T-cell (primary cell): Measurements from ENCODE around the gene OR13C8. TPM values are rescaled to one million over a fixed set of nuclear protein-coding genes. Genes with fewer than 3 reads are reported as not detected.

Experiments
- ATAC-seq, 4 experiments: fragments of 200-7000 bp in 3 of 4; fragments of 150-1000 bp in 1 of 4; cut with Tn5 transposase; replicated peaks in 1 of 4; 1 replicate in 3 of 4; 2 replicates in 1 of 4; pipeline ENCODE4 v1.10.0; 2021; ENCODE audit warnings: moderate library complexity in 3 of 4, mild to moderate bottlenecking in 2 of 4, moderate number of reproducible peaks in 1 of 4
- CTCF ChIA-PET, 2 donors: fragments of 300-600 bp; sonication (Branson Sonifier 250); formaldehyde crosslinking; loops; one replicate each; lab custom pipeline; 2022; ENCODE audit warnings: antibody characterized with exemption in 2 of 2; lab: Charles Lee
- POLR2A ChIA-PET, 2 donors: fragments of 300-600 bp; sonication (Branson Sonifier 250); formaldehyde crosslinking; loops; one replicate each; lab custom pipeline; 2022; ENCODE audit warnings: antibody characterized with exemption in 2 of 2; lab: Charles Lee
- DNase-seq, 35 experiments: peaks; one replicate each; pipeline versions ENCODE4 v3.0.0 to v3.0.0-alpha.2; 2013 to 2023
- H3K27ac ChIP-seq: one replicate; pipeline ENCODE4 v1.5.1; 2013; ENCODE audit warnings: low read length
- H3K27me3 ChIP-seq, 2 experiments: replicated peaks in 1 of 2; 1 replicate in 1 of 2; 2 replicates in 1 of 2; pipeline versions ENCODE4 v1.6.1 to v1.7.0; 2013; ENCODE audit warnings: low read length in 1 of 2, mixed read lengths in 1 of 2; ENCODE audit not compliant: control insufficient read depth in 2 of 2, insufficient read depth in 2 of 2; ENCODE audit errors: extremely low read depth in 1 of 2
- H3K36me3 ChIP-seq, 2 donors: 1 replicate in 1 of 2; 2 replicates in 1 of 2; pipeline versions ENCODE4 v1.6.1 to v1.7.0; 2013; ENCODE audit warnings: low read length in 1 of 2; ENCODE audit not compliant: control insufficient read depth in 2 of 2, insufficient read depth in 1 of 2; ENCODE audit errors: extremely low read depth in 1 of 2
- H3K4me1 ChIP-seq, 2 experiments: 1 replicate in 1 of 2; 2 replicates in 1 of 2; pipeline versions ENCODE4 v1.6.1 to v1.7.0; 2013; ENCODE audit warnings: low read length in 2 of 2, mixed read lengths in 1 of 2; ENCODE audit not compliant: insufficient read depth in 2 of 2, control insufficient read depth in 1 of 2; ENCODE audit errors: extremely low read depth in 1 of 2
- H3K4me3 ChIP-seq, 2 donors: 1 replicate in 1 of 2; 2 replicates in 1 of 2; pipeline versions ENCODE4 v1.5.1 to v1.7.0; 2013; ENCODE audit warnings: mild to moderate bottlenecking in 2 of 2, low read length in 1 of 2, moderate library complexity in 1 of 2; ENCODE audit not compliant: control insufficient read depth in 1 of 2; ENCODE audit errors: extremely low read depth in 1 of 2
- H3K9me3 ChIP-seq: 2 replicates; pipeline ENCODE4 v1.7.0; 2013
- H3K27ac Mint-ChIP-seq, 2 donors: one replicate each; pipeline ENCODE4 v1.8.0; 2020 to 2021; ENCODE audit warnings: mild to moderate bottlenecking in 2 of 2, mixed read lengths in 2 of 2
- H3K27me3 Mint-ChIP-seq, 2 donors: one replicate each; pipeline ENCODE4 v1.8.0; 2021 to 2022; ENCODE audit warnings: mixed read lengths in 2 of 2
- H3K36me3 Mint-ChIP-seq: one replicate; pipeline ENCODE4 v1.8.0; 2021; ENCODE audit warnings: mixed read lengths
- H3K4me1 Mint-ChIP-seq, 3 donors: one replicate each; pipeline ENCODE4 v1.8.0; 2020 to 2022; ENCODE audit warnings: mixed read lengths in 3 of 3, mild to moderate bottlenecking in 1 of 3
- H3K4me3 Mint-ChIP-seq, 3 donors: one replicate each; pipeline ENCODE4 v1.8.0; 2020 to 2022; ENCODE audit warnings: mild to moderate bottlenecking in 3 of 3, mixed read lengths in 3 of 3, moderate library complexity in 3 of 3
- H3K9me3 Mint-ChIP-seq, 3 donors: one replicate each; pipeline ENCODE4 v1.8.0; 2020 to 2022; ENCODE audit warnings: mixed read lengths in 3 of 3
- WGBS: methylation state at CpG from one replicate; pipeline ENCODE4 v1.1.5; 2013; ENCODE audit warnings: missing lambda C conversion rate; ENCODE audit not compliant: insufficient coverage; 5-methylcytosine and 5-hydroxymethylcytosine counted together
- total RNA-seq, 35 experiments: library from RNA in 6 of 35; stranded (reverse) in 6 of 35; fragments of 120-200 nt in 1 of 35; gene quantifications; one replicate each; pipeline versions ENCODE4 v1.2.1 to v1.2.4 and lab custom pipeline; 2013 to 2026

Gene OR13C8
- total RNA-seq, 5 donors from 2014 or later (not counting 1 experiment from before 2014, with no cell fraction given) = not detected

DNA sequence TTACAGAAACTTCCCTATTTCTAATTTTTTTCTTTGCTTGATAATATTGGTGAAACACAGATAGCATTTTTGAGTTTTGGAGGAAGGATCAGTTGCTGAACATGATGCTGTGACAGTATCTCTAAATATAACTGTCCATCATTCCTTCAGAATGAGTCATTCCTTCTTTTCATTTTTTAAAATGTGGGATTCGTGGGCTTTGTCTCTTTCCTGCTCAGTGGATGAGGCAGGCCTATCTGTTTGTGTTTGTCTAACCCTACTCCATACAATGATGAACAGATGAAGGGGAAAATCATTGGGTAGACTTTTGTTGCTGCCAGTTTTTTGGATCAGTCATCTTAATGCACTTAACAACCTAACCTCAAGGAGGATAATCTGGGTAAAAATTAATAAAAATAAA, 15.7 kb upstream of the OR13C8 start:
- H3K36me3 ChIP-seq = no peaks in the 10 kb centered on the region
- ChIA-PET CTCF (no interaction called here), POLR2A (no interaction called here)
- no peak overlapping the region for H3K27ac ChIP-seq
- H3K9me3 ChIP-seq = no peaks in the 10 kb centered on the region
- H3K4me1 Mint-ChIP-seq = no peaks in the 10 kb centered on the region
- DNase-seq = no peak
- no peak overlapping the region for H3K4me3 ChIP-seq
- peaks cover 0 to 3% of the 10 kb centered on the region in 2 experiments for H3K27me3 ChIP-seq
- peaks cover 6 to 9% (median 9%) of the 10 kb centered on the region in 3 donors for H3K9me3 Mint-ChIP-seq
- H3K4me1 ChIP-seq = no peaks in the 10 kb centered on the region
- no peaks in the 10 kb centered on the region for H3K36me3 Mint-ChIP-seq
- H3K27ac Mint-ChIP-seq = no peak overlapping the region
- no CpG with 5 or more reads among the region's 1 CpG for WGBS
- H3K27me3 Mint-ChIP-seq = no peaks in the 10 kb centered on the region
- ATAC-seq = no peak
- H3K4me3 Mint-ChIP-seq = no peak overlapping the region

DNA sequence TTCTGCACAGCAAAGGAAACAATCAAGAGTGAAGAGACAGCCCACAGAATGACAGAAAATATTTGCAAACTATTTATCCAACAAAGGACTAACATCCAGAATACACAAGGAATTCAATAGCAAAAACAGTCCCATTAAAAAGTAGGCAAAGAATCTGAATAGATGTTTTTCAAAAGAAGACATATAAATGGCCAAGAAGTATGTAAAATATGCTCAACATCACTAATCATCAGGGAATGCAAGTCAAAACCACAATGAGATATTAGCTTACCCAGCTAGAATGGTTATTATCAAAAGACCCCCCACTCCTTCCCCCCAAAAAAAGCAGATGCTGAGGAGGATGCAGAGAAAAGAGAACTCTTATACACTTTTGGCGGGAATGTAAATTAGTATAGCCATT, 13.4 kb upstream of the OR13C8 start:
- ATAC-seq (no peak), DNase-seq (no peak)
- ChIA-PET CTCF (no interaction called here), POLR2A (no interaction called here)
- Mint-ChIP-seq H3K27ac (no peak overlapping the region), H3K9me3 (peaks cover 7 to 15% (median 9%) of the 10 kb centered on the region in 3 donors), H3K4me3 (no peak overlapping the region), H3K4me1 (no peaks in the 10 kb centered on the region), H3K27me3 (no peaks in the 10 kb centered on the region), H3K36me3 (no peaks in the 10 kb centered on the region)
- peaks cover 0 to 3% of the 10 kb centered on the region in 2 experiments for H3K27me3 ChIP-seq
- H3K27ac ChIP-seq = no peak overlapping the region
- WGBS = no CpG with 5 or more reads among the region's 1 CpG
- no peaks in the 10 kb centered on the region for H3K9me3 ChIP-seq
- no peaks in the 10 kb centered on the region for H3K4me1 ChIP-seq
- no peaks in the 10 kb centered on the region for H3K36me3 ChIP-seq
- H3K4me3 ChIP-seq = no peak overlapping the region

DNA sequence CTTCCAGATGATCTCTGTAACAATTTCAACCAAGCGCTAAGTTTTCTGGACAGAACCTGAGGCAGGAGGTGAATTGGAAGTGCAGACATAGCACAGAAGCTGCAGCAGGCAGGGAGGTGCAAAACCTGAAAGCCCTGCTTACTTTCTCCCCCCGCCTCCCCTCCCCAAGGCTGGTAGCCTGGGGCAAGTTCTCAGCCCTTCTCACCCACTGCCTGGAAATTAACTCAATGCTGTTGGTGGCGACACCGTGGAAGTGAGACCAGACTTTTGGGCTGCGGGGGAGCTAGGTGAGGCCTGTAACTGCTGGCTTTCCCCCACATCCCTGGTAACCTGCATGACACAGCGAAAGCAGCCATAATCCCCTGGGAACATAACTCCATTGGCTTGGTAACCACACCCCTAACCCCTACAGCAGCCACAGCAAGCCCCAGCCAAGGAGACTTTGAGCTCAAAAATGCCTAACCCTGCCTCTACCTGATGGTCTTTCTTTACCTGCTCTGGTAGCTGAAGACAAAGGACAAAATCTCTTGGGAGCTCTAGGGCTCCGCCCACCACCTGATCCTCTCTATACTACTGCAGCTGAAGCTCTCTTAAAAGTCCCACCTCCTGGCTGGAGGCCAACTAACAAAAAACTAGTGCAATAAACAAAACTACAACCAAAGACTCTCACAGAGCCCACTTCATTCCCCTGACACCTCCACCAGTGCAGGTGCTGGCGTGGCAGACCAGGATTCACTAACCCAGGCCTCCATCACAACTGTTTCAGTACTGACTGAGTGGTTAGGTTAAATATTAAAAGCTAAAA, 11.9 kb upstream of the OR13C8 start:
- CTCF ChIA-PET = no interaction called here
- no peak overlapping the region for H3K27ac ChIP-seq
- peaks cover 0 to 3% of the 10 kb centered on the region in 2 experiments for H3K27me3 ChIP-seq
- no peak overlapping the region for H3K4me3 ChIP-seq
- no peaks in the 10 kb centered on the region for H3K27me3 Mint-ChIP-seq
- no peaks in the 10 kb centered on the region for H3K4me1 ChIP-seq
- H3K9me3 Mint-ChIP-seq = peaks cover 7 to 15% (median 9%) of the 10 kb centered on the region in 3 donors
- no peak overlapping the region for H3K4me3 Mint-ChIP-seq
- WGBS = 81% methylated on average over 6 of the region's 8 CpGs
- no peaks in the 10 kb centered on the region for H3K9me3 ChIP-seq
- H3K27ac Mint-ChIP-seq = no peak overlapping the region
- DNase-seq (no peak), ATAC-seq (no peak)
- no peaks in the 10 kb centered on the region for H3K4me1 Mint-ChIP-seq
- no peaks in the 10 kb centered on the region for H3K36me3 ChIP-seq
- POLR2A ChIA-PET = no interaction called here
- no peaks in the 10 kb centered on the region for H3K36me3 Mint-ChIP-seq

DNA sequence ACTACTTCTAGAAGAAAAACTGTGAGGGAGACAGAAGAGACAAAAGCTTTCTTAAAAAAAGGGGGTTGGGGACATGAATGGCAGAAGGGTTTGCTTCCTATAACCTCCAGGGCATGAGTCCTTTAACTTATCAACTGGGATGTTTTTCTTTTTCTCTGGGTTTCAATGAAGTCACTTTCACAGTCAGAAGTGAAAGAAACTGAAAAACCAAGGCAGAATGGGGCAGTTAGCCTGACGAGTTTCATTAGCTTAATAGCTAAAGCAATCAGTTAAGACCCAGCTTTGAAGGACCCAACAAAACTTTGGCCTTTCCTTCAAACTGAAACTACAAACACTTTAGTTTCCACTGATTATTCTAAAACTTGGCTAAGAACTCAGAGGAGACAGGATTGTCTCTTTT, 4.6 kb upstream of the OR13C8 start:
- Mint-ChIP-seq H3K27me3 (no peaks in the 10 kb centered on the region), H3K4me3 (no peak overlapping the region), H3K36me3 (no peaks in the 10 kb centered on the region), H3K4me1 (no peaks in the 10 kb centered on the region), H3K27ac (no peak overlapping the region), H3K9me3 (peaks cover 0 to 2% (median 0%) of the 10 kb centered on the region in 3 donors)
- Histone ChIP-seq H3K9me3 (no peaks in the 10 kb centered on the region), H3K27me3 (no peaks in the 10 kb centered on the region), H3K4me3 (no peak overlapping the region), H3K36me3 (no peaks in the 10 kb centered on the region), H3K27ac (no peak overlapping the region), H3K4me1 (no peaks in the 10 kb centered on the region)
- ATAC-seq (no peak), DNase-seq (no peak)
- POLR2A ChIA-PET = no interaction called here
- 44% methylated on average over 1 of the region's 1 CpG for WGBS
- CTCF ChIA-PET = no interaction called here

DNA sequence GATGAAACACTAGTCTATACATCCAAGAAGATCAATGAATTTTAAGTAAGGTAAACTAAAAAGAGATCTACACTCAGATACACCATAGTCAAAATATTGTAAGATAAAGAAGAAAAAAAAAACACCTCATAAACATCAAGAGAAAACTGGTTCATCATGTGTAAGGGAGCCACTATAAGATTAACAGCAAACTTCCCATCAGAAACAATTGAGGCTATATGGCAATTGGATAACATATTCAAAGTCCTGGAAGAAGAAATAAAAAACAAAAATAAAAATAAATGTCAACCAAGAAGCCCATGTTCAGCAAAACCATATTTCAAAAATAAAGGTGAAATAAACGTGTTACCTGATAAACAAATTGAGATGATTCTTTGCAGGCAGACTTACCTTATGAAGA, 3.6 kb downstream of the OR13C8 start:
- Histone ChIP-seq H3K27me3 (no peaks in the 10 kb centered on the region), H3K27ac (no peak overlapping the region), H3K9me3 (no peaks in the 10 kb centered on the region), H3K4me3 (no peak overlapping the region), H3K36me3 (no peaks in the 10 kb centered on the region), H3K4me1 (no peaks in the 10 kb centered on the region)
- Mint-ChIP-seq H3K27me3 (no peaks in the 10 kb centered on the region), H3K27ac (no peak overlapping the region), H3K36me3 (no peaks in the 10 kb centered on the region), H3K4me1 (no peaks in the 10 kb centered on the region), H3K9me3 (peaks cover 8 to 24% (median 22%) of the 10 kb centered on the region in 3 donors), H3K4me3 (no peak overlapping the region)
- CTCF ChIA-PET = no interaction called here
- DNase-seq = no peak
- no peak for ATAC-seq
- no CpG with 5 or more reads among the region's 1 CpG for WGBS
- POLR2A ChIA-PET = no interaction called here

DNA sequence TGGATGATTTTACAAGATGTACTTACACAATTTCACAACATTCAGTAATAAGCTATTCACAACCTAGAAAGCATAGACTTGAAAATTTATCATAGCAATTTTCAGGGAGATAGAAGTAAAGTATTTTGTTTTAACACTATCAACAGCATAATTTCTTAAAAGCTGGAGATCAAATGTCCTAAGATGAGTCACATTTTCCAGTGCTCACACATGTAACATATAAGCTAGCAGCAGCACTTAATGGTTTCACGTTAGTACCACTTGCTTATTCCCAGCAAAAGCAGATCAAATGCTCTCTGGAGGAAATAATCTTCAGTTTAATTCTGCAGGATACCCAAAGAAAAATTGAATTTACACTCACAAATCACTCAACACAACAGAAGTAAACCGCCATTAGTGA, 6.5 kb downstream of the OR13C8 start:
- H3K36me3 Mint-ChIP-seq = no peaks in the 10 kb centered on the region
- no peaks in the 10 kb centered on the region for H3K9me3 ChIP-seq
- H3K27me3 ChIP-seq = no peaks in the 10 kb centered on the region
- ChIA-PET POLR2A (no interaction called here), CTCF (no interaction called here)
- no peak overlapping the region for H3K27ac Mint-ChIP-seq
- no peak overlapping the region for H3K4me3 Mint-ChIP-seq
- H3K27ac ChIP-seq = no peak overlapping the region
- H3K9me3 Mint-ChIP-seq = peaks cover 8 to 22% (median 19%) of the 10 kb centered on the region in 3 donors
- no peaks in the 10 kb centered on the region for H3K4me1 ChIP-seq
- DNase-seq = no peak
- 63% methylated on average over 1 of the region's 2 CpGs for WGBS
- no peaks in the 10 kb centered on the region for H3K36me3 ChIP-seq
- ATAC-seq = no peak
- peaks cover 0 to 5% of the 10 kb centered on the region in 2 donors for H3K27me3 Mint-ChIP-seq
- H3K4me1 Mint-ChIP-seq = no peaks in the 10 kb centered on the region
- no peak overlapping the region for H3K4me3 ChIP-seq
